K562 treated with DMSO at 1 percent for 48 hours (cell line): ENCODE data around the gene KIAA0825. TPM values are rescaled to one million over a fixed set of nuclear protein-coding genes. Genes with fewer than 3 reads are reported as not detected.

Source experiments
- total RNA-seq: library from RNA; unstranded; fragments of 300-600 nt; gene quantifications from 2 replicates; pipeline ENCODE4 v1.2.3, GENCODE V29; 2022; ENCODE audit warnings: low replicate concordance; ENCODE audit errors: extremely low read depth

KIAA0825 gene
- not detected in 2 replicates for total RNA-seq

GRCh38 chr5:94618493-94619328 lies at the start of gene KIAA0825, which contains the start of gene SLF1:
Gene KIAA0825, minus strand, starts transcription at chr5:94618604. Its CDS starts 81,478 bp downstream, at chr5:94537126.
Gene SLF1, plus strand, starts transcription at chr5:94618669. Its CDS starts 10,142 bp downstream, at chr5:94628811.

Other genes starting within 250 kb of the KIAA0825 start
- not detected in 2 replicates for gene SLF1, start 65 bp upstream of the KIAA0825 start, total RNA-seq